ENCODE results near the gene SLC41A1. TPM values are rescaled to one million over a fixed set of nuclear protein-coding genes. Genes with fewer than 3 reads are reported as not detected.
A peak's percentile ranks its signal among the peaks of the same experiment; 100 is the strongest.

The SLC41A1 gene
- total and polyA plus RNA-seq, 2 experiments from 2014 or later: 44.5 to 52.1 TPM

GRCh38 chr1:205780335-205780734 lies 32.7 kb downstream of the SLC41A1 start:
- TF ChIP-seq, protein P1, sequence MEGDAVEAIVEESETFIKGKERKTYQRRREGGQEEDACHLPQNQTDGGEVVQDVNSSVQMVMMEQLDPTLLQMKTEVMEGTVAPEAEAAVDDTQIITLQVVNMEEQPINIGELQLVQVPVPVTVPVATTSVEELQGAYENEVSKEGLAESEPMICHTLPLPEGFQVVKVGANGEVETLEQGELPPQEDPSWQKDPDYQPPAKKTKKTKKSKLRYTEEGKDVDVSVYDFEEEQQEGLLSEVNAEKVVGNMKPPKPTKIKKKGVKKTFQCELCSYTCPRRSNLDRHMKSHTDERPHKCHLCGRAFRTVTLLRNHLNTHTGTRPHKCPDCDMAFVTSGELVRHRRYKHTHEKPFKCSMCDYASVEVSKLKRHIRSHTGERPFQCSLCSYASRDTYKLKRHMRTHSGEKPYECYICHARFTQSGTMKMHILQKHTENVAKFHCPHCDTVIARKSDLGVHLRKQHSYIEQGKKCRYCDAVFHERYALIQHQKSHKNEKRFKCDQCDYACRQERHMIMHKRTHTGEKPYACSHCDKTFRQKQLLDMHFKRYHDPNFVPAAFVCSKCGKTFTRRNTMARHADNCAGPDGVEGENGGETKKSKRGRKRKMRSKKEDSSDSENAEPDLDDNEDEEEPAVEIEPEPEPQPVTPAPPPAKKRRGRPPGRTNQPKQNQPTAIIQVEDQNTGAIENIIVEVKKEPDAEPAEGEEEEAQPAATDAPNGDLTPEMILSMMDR (IDR thresholded peaks at IDR 0.05; ENCODE audit: low read depth, low read length): no peak
- Histone ChIP-seq H3K4me1 (ENCODE audit: low read depth) (no peaks in the 10 kb centered on the region), H3K36me3 (no peaks in the 10 kb centered on the region)

DNA sequence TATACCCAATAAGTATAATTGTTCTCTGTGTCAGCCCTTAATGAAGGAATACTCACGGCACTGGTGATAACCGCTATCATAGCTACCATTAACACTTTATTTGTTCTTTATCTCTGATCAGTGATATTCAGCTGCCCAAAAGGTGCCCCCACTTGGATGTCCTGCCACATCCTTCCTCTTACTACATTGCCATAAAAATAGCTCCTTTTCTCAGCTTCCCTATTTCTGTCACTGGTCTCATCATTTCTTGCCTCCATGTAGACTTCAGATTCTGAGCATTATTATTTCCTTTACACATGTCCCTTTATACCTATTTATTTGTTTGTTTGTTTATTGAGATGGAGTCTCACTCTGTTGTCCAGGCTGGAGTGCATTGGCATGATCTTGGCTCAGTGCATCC lies 35.0 kb downstream of the SLC41A1 start:
- Histone ChIP-seq H3K9me3 (ENCODE audit: low read depth) (no peaks in the 10 kb centered on the region), H3K36me3 (no peaks in the 10 kb centered on the region), H3K4me3 (no peak overlapping the region), H3K4me1 (ENCODE audit: low read depth) (no peaks in the 10 kb centered on the region), H3K27me3 (peaks cover 21% of the 10 kb centered on the region), H3K27ac (no peak overlapping the region)
- TF ChIP-seq, protein P1 (IDR thresholded peaks at IDR 0.05; ENCODE audit: low read depth, low read length): no peak
- DNase-seq (ENCODE audit: low read depth in 1 of 2, low spot score in 1 of 2): no peak

More at GRCh38 chr1:205780335-205780734, 32.7 kb downstream of the SLC41A1 start:
- DNase-seq (ENCODE audit: low read depth in 1 of 2, low spot score in 1 of 2): no peak
- Histone ChIP-seq H3K27ac (no peak overlapping the region), H3K9me3 (ENCODE audit: low read depth) (no peaks in the 10 kb centered on the region), H3K27me3 (no peaks in the 10 kb centered on the region), H3K4me3 (no peak overlapping the region)

DNA sequence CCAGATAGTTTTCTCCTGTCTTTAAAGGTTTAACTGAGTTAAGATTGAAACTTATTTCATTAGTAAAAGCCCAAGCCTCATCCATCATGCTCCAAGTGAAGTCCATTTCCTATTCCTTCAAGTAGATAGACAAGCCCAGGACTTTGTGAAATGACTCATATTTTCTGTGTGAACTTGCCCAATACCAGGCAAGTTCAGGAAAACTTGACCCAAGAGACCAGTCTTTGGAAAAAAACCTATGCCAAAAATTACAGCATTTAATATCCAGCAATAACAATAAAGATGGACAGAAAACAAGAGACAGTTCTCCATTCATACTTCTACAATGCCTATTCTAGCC lies 37.3 kb downstream of the SLC41A1 start:
- Histone ChIP-seq H3K4me1 (ENCODE audit: low read depth) (no peaks in the 10 kb centered on the region), H3K4me3 (no peak overlapping the region), H3K36me3 (no peaks in the 10 kb centered on the region), H3K9me3 (ENCODE audit: low read depth) (no peaks in the 10 kb centered on the region), H3K27me3 (peaks cover 31% of the 10 kb centered on the region), H3K27ac (no peak overlapping the region)
- TF ChIP-seq, protein P1 (IDR thresholded peaks at IDR 0.05; ENCODE audit: low read depth, low read length): no peak
- peak in 1 of 2 donors; percentile 87 for DNase-seq (ENCODE audit: low read depth in 1 of 2, low spot score in 1 of 2)

- peak; percentile 85 to 90 for DNase-seq (ENCODE audit: low read depth in 1 of 2, low spot score in 1 of 2)
- TF ChIP-seq, protein P1 (IDR thresholded peaks at IDR 0.05; ENCODE audit: low read depth, low read length): no peak
- Histone ChIP-seq H3K4me3 (peak within 1 kb of the TSS; percentile 63), H3K27ac (no peak within 1 kb of the TSS), H3K27me3 (peaks cover 31% of the 10 kb centered on the region), H3K4me1 (ENCODE audit: low read depth) (no peaks in the 10 kb centered on the region), H3K9me3 (ENCODE audit: low read depth) (no peaks in the 10 kb centered on the region), H3K36me3 (no peaks in the 10 kb centered on the region)
Observed at GRCh38 chr1:205775015-205775716, 37.8 kb downstream of the SLC41A1 start, which contains the start of gene RAB29. RAB29 (minus strand) TSS chr1:205775482; CDS start chr1:205774956, 526 bp downstream.

GRCh38 chr1:205774198-205775014 lies 38.6 kb downstream of the SLC41A1 start:
- Histone ChIP-seq H3K4me3 (peak overlapping the region; percentile 63), H3K27ac (no peak overlapping the region), H3K9me3 (ENCODE audit: low read depth) (no peaks in the 10 kb centered on the region), H3K36me3 (no peaks in the 10 kb centered on the region), H3K4me1 (ENCODE audit: low read depth) (no peaks in the 10 kb centered on the region), H3K27me3 (peaks cover 31% of the 10 kb centered on the region)
- peak; percentile 5 to 15 for DNase-seq (ENCODE audit: low read depth in 1 of 2, low spot score in 1 of 2)
- TF ChIP-seq, protein P1 (IDR thresholded peaks at IDR 0.05; ENCODE audit: low read depth, low read length): no peak
